ENCODE data around the gene NUP214.
"Not testable (repeated sequence)": the region's sequence is repeated elsewhere in the genome, so short reads cannot be mapped to it uniquely, and the experiment has no call there.

Gene NUP214

DNA sequence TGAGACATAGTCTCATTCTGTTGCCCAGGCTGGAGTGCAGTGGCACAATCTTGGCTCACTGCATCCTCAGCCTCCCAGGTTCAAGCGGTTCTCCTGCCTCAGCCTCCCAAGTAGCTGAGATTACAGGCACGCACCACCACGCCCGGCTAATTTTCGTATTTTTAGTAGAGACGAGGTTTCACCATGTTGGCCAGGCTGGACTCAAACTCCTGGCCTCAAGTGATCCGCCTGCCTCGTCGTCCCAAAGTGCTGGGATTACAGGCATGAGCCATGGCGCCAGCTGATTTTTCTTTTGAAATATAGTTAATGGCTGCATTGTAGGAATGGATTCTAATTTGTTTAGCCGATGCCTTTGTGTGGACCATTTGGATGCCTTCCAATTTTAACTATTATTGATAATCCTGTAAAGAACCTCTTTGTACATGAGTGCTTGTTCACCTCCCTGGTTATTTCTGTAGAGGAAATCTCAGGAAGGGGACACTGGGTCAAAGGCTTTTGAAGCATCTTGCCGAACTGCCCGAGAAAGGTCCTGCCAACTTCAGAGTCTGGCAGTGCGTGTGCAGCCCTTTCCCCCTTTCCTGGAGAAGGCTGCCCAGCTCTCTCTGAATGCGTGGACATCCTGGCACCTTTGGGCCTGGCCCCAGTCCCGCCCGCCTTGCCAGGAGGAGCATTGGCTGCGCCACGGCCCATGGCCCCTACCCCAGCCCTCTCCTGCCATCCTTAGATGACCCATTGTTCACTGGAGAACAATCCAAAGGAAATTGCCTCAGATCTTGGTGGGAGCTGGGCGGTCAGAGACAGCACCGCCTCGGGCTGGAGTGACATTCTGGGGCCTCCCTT, 8.9 kb upstream of the NUP214 start:
- DNase-seq (ENCODE audit: low read depth): no peak

GRCh38 chr9:131117121-131117761, 8.1 kb upstream of the NUP214 start:
- no peak for DNase-seq (ENCODE audit: low read depth)

DNA sequence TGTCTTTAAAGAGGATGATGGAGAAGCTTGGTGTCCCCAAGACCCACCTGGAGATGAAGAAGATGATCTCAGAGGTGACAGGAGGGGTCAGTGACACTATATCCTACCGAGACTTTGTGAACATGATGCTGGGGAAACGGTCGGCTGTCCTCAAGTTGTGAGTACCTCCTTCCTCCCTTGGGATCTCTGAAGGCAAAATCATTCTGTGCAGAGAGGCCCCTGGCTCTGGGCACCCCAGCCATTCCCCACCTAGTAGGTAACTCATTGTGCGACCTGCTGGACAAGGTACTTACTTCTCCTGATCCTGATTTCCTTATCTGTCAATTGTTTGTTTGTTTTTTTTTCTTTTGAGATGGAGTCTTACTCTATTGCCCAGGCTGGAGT, 7.6 kb upstream of the NUP214 start:
- no peak for DNase-seq (ENCODE audit: low read depth)

- no peak for DNase-seq (ENCODE audit: low read depth)
These were observed 5.8 kb upstream of the NUP214 start for GRCh38 chr9:131119600-131119999.

DNA sequence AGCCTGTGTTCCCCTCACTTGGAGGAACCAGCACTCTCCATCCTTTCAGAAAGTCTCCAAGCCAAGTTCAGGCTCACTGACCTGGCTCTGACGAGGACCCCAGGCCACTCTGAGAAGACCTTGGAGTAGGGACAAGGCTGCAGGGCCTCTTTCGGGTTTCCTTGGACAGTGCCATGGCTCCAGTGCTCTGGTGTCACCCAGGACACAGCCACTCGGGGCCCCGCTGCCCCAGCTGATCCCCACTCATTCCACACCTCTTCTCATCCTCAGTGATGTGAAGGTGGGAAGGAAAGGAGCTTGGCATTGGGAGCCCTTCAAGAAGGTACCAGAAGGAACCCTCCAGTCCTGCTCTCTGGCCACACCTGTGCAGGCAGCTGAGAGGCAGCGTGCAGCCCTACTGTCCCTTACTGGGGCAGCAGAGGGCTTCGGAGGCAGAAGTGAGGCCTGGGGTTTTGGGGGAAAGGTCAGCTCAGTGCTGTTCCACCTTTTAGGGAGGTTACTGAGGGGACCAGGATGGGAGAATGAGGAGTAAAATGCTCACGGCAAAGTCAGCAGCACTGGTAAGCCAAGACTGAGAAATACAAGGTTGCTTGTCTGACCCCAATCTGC, 4.7 kb upstream of the NUP214 start:
- DNase-seq (ENCODE audit: low read depth): no peak

DNA sequence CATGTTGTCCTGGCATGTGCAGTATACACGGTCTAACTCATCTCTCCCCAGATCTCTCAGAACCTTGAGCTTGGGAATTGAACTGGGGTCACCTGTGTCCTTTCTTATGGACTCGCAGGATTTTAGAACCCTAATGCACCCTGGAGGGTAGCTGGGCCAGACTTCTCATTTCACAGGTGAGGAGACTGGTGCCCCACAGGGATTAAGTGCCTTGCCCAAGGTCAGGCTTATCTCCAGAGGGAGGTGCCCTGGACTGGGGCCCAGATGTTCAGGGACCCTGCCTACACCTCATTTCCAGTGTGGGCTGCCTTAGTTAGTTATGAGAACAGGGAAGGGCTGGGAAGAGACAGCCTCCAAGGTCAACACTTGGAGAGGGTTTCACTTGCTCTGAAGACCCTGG, 4.0 kb upstream of the NUP214 start:
- no peak for DNase-seq (ENCODE audit: low read depth)

- DNase-seq (ENCODE audit: low read depth): no peak
These were observed 3.2 kb upstream of the NUP214 start for GRCh38 chr9:131122158-131122557.

GRCh38 chr9:131125038-131125287, 423 bp upstream of the NUP214 start:
- no peak for DNase-seq (ENCODE audit: low read depth)

DNA sequence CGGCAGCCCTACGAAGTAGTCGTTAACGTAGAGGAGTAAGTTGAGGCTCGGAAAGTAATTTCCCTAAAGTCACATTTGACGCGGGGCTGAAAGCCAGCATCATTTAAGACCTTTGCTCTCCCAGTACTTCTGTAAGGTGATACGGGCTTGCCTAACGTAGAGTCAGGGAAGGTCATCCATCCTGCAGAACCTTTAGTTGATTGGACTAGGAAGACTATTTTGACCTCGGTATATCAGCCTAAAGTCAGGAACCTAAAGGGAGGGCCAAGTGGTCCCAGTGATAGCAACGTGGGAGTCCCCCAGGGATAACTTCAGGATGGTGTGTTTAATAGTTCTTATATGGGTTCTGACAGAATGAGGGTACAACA, 657 bp downstream of the NUP214 start:
- DNase-seq (ENCODE audit: low read depth): no peak

DNA sequence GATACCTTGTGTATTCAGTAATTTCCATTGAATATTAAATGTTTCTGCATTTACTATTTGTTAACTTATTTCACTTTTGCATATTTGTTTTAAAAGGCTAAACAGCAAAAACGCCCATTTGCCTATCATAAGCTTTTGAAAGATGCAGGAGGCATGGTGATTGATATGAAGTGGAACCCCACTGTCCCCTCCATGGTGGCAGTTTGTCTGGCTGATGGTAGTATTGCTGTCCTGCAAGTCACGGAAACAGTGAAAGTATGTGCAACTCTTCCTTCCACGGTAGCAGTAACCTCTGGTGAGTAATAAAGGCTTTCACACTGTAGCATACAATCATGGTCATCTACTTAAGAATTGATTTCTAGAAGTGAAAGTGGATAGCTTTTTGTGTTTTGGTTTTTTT, 3.8 kb downstream of the NUP214 start:
- no peak for DNase-seq (ENCODE audit: low read depth)

GRCh38 chr9:131138676-131139075, 13.3 kb downstream of the NUP214 start:
- DNase-seq (ENCODE audit: low read depth): no peak

GRCh38 chr9:131140112-131140511, 14.7 kb downstream of the NUP214 start:
- DNase-seq (ENCODE audit: low read depth): no peak

DNA sequence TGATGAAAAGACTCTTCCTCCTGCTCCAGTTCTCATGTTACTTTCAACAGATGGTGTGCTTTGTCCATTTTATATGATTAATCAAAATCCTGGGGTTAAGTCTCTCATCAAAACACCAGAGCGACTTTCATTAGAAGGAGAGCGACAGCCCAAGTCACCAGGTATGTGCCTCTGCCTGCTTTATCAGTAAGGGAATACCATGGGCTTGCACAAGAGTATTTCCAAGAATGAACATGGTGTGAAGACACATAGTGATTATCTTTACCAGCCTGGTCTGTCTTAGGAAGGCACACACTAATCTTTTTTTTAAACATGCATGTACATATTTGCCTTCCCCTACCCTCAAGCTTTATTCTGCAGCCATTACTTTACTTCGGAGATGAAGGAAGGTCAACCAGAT, 15.2 kb downstream of the NUP214 start:
- DNase-seq (ENCODE audit: low read depth): no peak

DNA sequence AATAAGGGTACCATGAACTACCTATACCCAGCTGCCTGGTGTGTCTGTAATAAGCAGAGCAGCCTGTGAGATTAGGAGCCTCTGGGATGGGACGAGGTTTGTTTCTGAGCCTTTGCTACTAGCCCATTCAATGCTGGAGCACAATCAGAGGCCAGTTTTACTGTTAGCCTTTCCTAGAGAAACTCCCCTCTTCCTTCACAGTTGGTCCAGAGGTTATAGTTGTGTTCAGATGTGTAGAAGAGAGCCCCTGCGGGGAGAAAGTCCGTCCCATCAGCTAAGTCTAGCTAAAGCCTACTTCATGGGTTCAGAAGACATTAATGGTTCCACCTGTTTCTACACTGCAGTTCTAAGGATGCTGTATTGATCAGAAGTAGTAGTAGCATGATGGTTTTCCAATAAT, 16.8 kb downstream of the NUP214 start:
- no peak for DNase-seq (ENCODE audit: low read depth)

DNA sequence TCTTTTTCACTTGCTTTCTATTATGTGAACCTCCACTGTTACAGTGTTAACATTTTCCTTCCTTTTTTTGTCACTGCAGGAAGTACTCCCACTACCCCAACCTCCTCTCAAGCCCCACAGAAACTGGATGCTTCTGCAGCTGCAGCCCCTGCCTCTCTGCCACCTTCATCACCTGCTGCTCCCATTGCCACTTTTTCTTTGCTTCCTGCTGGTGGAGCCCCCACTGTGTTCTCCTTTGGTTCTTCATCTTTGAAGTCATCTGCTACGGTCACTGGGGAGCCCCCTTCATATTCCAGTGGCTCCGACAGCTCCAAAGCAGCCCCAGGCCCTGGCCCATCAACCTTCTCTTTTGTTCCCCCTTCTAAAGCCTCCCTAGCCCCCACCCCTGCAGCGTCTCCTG, 18.8 kb downstream of the NUP214 start:
- no peak for DNase-seq (ENCODE audit: low read depth)

- DNase-seq (ENCODE audit: low read depth): no peak
These were observed 19.9 kb downstream of the NUP214 start for GRCh38 chr9:131145245-131145644.

- DNase-seq (ENCODE audit: low read depth): no peak
These were observed 20.8 kb downstream of the NUP214 start for GRCh38 chr9:131146186-131146585.

DNA sequence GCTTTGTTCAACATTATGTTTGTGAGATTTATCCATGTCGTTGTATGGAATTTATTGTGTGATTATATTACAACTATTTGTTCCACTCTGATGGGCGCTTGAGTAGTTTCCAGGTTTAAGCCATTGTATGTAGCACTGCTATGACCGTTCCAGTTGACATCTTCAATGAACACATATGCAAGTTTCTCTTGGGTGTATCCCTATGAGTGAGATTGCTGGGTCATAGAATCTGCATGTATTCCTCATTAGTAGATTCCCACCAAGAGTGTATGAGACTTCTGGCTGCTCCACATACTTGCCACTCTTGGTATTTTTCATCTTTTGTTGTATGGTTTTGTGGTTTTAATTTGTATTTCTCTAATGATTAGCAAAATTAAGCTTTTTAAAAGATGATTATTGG, 22.9 kb downstream of the NUP214 start:
- DNase-seq (ENCODE audit: low read depth): no peak

GRCh38 chr9:131148966-131149687, 23.7 kb downstream of the NUP214 start:
- DNase-seq (ENCODE audit: low read depth): no peak

DNA sequence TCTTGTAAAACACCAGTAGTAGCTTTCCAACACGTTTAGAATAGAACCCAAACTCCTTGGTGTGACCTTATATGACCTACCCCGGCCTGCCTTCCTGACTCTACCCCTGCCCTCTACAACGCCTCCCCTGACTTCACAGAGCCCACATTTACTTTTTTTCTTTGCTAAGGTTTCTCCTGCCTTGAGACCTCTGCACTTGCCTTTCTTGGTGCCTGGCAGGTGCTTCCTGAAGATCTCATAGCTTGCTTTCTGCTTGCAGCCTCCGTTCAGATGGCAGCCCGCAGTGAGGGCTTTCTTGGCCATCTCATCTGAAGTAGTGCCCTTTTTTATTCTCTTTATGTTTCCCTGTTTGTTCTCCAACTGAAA, 24.3 kb downstream of the NUP214 start:
- no peak for DNase-seq (ENCODE audit: low read depth)

DNA sequence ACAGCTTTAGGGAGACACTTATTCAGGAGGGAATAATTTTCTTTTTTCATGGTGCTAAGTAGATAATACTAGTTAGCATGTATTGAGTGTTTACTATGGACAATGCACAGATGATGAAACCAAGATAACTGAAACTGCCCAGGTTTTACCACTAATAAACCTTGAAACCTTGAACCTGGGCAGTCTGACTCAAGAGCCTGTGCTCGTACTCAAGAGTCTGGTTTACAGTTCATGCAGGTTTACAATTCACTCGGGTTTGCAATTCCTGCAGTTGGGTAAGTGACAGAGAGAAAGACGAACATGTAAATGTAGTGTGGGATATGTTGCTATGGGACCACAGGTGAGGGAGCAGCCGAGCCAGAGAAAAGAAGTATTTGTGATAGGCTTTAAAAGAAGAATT, 28.2 kb downstream of the NUP214 start:
- DNase-seq (ENCODE audit: low read depth): no peak

DNA sequence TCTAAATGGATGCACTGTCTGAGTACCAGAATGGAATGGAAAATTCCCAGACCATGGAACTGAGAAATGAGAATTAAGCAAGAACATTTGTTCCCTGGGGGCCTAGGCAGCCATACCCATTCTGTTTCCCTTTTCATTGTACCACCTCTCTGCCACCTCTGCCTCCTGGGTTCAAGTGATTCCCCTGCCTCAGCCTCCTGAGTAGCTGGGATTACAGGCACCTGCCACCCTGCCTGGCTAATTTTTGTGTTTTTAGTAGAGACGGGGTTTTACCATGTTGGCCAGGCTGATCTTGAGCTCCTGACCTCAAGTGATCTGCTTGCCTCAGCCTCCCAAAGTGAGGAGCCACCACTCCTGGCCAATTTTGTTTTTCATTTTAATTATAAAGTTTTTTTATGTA, 33.3 kb downstream of the NUP214 start:
- not testable (repeated sequence) for DNase-seq (ENCODE audit: low read depth)

GRCh38 chr9:131160416-131161112, 35.2 kb downstream of the NUP214 start:
- DNase-seq (ENCODE audit: low read depth): no peak
